HCT116 (cell line): ENCODE results near the gene PLCXD3. TPM values are rescaled to one million over a fixed set of nuclear protein-coding genes. Genes with fewer than 3 reads are reported as not detected.

Source experiments
- ATAC-seq: fragments of 200-7000 bp; cut with Tn5 transposase; 2 replicates; pipeline ENCODE4 v1.9.1; 2020; ENCODE audit warnings: mild to moderate bottlenecking, moderate library complexity
- BruUV-seq: library from RNA; stranded (reverse); fragments of 400-500 nt; replicated peaks from 2 replicates; lab custom pipeline; 2021; lab: Mats Ljungman, UMichigan
- CTCF ChIA-PET: fragments of 300-600 bp; sonication (Branson Sonifier 250); formaldehyde crosslinking; loops from one replicate; lab custom pipeline; 2021; ENCODE audit warnings: antibody characterized with exemption; lab: Charles Lee
- POLR2A ChIA-PET: fragments of 300-600, 350-600 bp; sonication (Branson Sonifier 250); formaldehyde crosslinking; loops from one replicate; lab custom pipeline; 2021; ENCODE audit warnings: antibody characterized with exemption; lab: Charles Lee
- RAD21 ChIA-PET, 2 experiments: fragments of 300-600 bp; sonication (Branson Sonifier 250); formaldehyde crosslinking; loops; one replicate each; lab custom pipeline; 2023; ENCODE audit warnings: low total read pairs in 2 of 2; ENCODE audit not compliant: uncharacterized antibody in 2 of 2, unreplicated experiment in 2 of 2, low non-redundant PET in 1 of 2; lab: Charles Lee
- DNase-seq: peaks from one replicate; pipeline ENCODE4 v3.0.0-alpha.2; 2010; ENCODE audit warnings: low read depth, low spot score
- H2AFZ ChIP-seq: fragments of 200-600 bp; shearing (Covaris generic), sonication (generic); 2 replicates; pipeline ENCODE4 v1.6.1; 2017; ENCODE audit warnings: low read depth, mixed run types, mixed read lengths, antibody characterized with exemption, low read length; ENCODE audit not compliant: poor library complexity, severe bottlenecking
- H3K27ac ChIP-seq: 2 replicates; pipeline ENCODE4 v1.5.1; 2012; ENCODE audit warnings: low read depth, low read length
- H3K27me3 ChIP-seq: fragments of 200-600 bp; sonication (generic); 2 replicates; pipeline ENCODE4 v1.6.1; 2016; ENCODE audit warnings: mixed run types, low read length, mixed read lengths; ENCODE audit not compliant: insufficient read depth
- H3K36me3 ChIP-seq, 2 experiments: fragments of 200-500 bp in 1 of 2; fragments of 200-600 bp in 1 of 2; sonication (Bioruptor generic) in 1 of 2; sonication (generic) in 1 of 2; 2 replicates each; pipeline versions ENCODE4 v1.5.1 to v1.6.1; 2014 to 2016; ENCODE audit warnings: low read length in 2 of 2, inconsistent platforms in 1 of 2, mixed read lengths in 1 of 2, mixed run types in 1 of 2; ENCODE audit not compliant: insufficient read depth in 2 of 2, control insufficient read depth in 1 of 2
- H3K4me1 ChIP-seq, 2 experiments: fragments of 200-600 bp in 1 of 2; sonication (generic) in 1 of 2; 2 replicates each; pipeline versions ENCODE4 v1.5.1 to v1.6.1; 2012 to 2017; ENCODE audit warnings: low read length in 2 of 2, inconsistent platforms in 1 of 2, mild to moderate bottlenecking in 1 of 2, mixed read lengths in 1 of 2, mixed run types in 1 of 2, moderate library complexity in 1 of 2; ENCODE audit not compliant: insufficient read depth in 2 of 2, control insufficient read depth in 1 of 2
- H3K4me2 ChIP-seq: fragments of 200-600 bp; sonication (generic); 2 replicates; pipeline ENCODE4 v1.6.1; 2017; ENCODE audit warnings: mixed run types, low read length, mixed read lengths
- H3K4me3 ChIP-seq, 2 experiments: fragments of 200-600 bp in 1 of 2; sonication (generic) in 1 of 2; replicated peaks in 1 of 2; 2 replicates each; pipeline ENCODE4 v1.5.1; 2011 to 2016; ENCODE audit warnings: low read length in 2 of 2, control low read depth in 1 of 2, low read depth in 1 of 2, mild to moderate bottlenecking in 1 of 2, mixed read lengths in 1 of 2, mixed run types in 1 of 2
- H3K79me2 ChIP-seq: fragments of 200-600 bp; sonication (generic); 2 replicates; pipeline ENCODE4 v1.6.1; 2017; ENCODE audit warnings: mild to moderate bottlenecking, mixed run types, low read length, moderate library complexity, mixed read lengths; ENCODE audit not compliant: insufficient read depth
- H3K9ac ChIP-seq: fragments of 200-600 bp; sonication (generic); 2 replicates; pipeline ENCODE4 v1.6.1; 2016; ENCODE audit warnings: low read length, mixed read lengths
- H3K9me2 ChIP-seq: fragments of 200-600 bp; sonication (generic), shearing (Covaris generic); 2 replicates; pipeline ENCODE4 v1.6.1; 2017; ENCODE audit warnings: mixed run types, mild to moderate bottlenecking, moderate library complexity; ENCODE audit not compliant: insufficient read depth
- H3K9me3 ChIP-seq, 2 experiments: fragments of 200-500 bp in 1 of 2; fragments of 200-600 bp in 1 of 2; sonication (Bioruptor generic) in 1 of 2; sonication (generic) in 1 of 2; 2 replicates each; pipeline ENCODE4 v1.6.1; 2014 to 2017; ENCODE audit warnings: low read length in 2 of 2, mixed read lengths in 2 of 2, inconsistent platforms in 1 of 2, low read depth in 1 of 2, mild to moderate bottlenecking in 1 of 2, mixed run types in 1 of 2, moderate library complexity in 1 of 2; ENCODE audit not compliant: control insufficient read depth in 1 of 2, insufficient read depth in 1 of 2
- H4K20me1 ChIP-seq: fragments of 200-600 bp; sonication (generic), shearing (Covaris generic); 2 replicates; pipeline ENCODE4 v1.6.1; 2017; ENCODE audit warnings: mixed run types, mild to moderate bottlenecking, moderate library complexity; ENCODE audit not compliant: insufficient read depth
- CBX3 ChIP-seq: IDR thresholded peaks from 2 replicates; pipeline ENCODE4 v1.6.1; 2012; ENCODE audit warnings: low read depth
- ELF1 ChIP-seq: IDR thresholded peaks from 2 replicates; pipeline ENCODE4 v1.6.1; 2012; ENCODE audit warnings: low read depth, borderline replicate concordance
- EZH2 ChIP-seq: fragments of 200-600 bp; sonication (generic); IDR thresholded peaks from 2 replicates; pipeline ENCODE4 v1.6.1; 2017; ENCODE audit warnings: antibody characterized with exemption, mixed run types
- FOSL1 ChIP-seq: IDR thresholded peaks from 2 replicates; pipeline ENCODE4 v1.6.1; 2012; ENCODE audit warnings: low read depth
- POLR2AphosphoS5 ChIP-seq: IDR thresholded peaks from 2 replicates; pipeline ENCODE4 v1.6.1; 2011; ENCODE audit warnings: mild to moderate bottlenecking, low read depth, low read length, moderate library complexity
- REST ChIP-seq: IDR thresholded peaks from 2 replicates; pipeline ENCODE4 v1.6.1; 2012; ENCODE audit warnings: low read depth
- SP1 ChIP-seq: IDR thresholded peaks from 2 replicates; pipeline ENCODE4 v1.6.1; 2012; ENCODE audit warnings: low read depth
- SRF ChIP-seq: IDR thresholded peaks from 2 replicates; pipeline ENCODE4 v1.6.1; 2012; ENCODE audit warnings: low read depth
- YY1 ChIP-seq: IDR thresholded peaks from 2 replicates; pipeline ENCODE4 v1.6.1; 2011; ENCODE audit warnings: low read length, low read depth, moderate library complexity, mild to moderate bottlenecking; ENCODE audit not compliant: insufficient replicate concordance; ENCODE audit errors: extremely low read depth
- ZNF274 ChIP-seq: fragments of 200-500 bp; sonication (Bioruptor generic); IDR thresholded peaks from 2 replicates; pipeline ENCODE4 v1.6.1; 2014; ENCODE audit warnings: mild to moderate bottlenecking, low read depth, low read length, inconsistent platforms
- intact Hi-C: fragments of 100-400 bp; cut with micrococcal nuclease; formaldehyde crosslinking; loops from 2 replicates; pipeline ENCODE4 v1.10.0; 2022
- total RNA-seq: library from RNA; stranded (reverse); gene quantifications from one replicate; pipeline ENCODE4 v1.2.1, GENCODE V29; 2021; ENCODE audit not compliant: unreplicated experiment
- TF ChIP-seq, protein P1 (sequence below), 3 experiments: fragments of 200-600 bp in 1 of 3; sonication (generic) in 1 of 3; IDR thresholded peaks in 2 of 3; conservative IDR thresholded peaks in 1 of 3; 2 replicates each; pipeline ENCODE4 v1.5.1; 2012 to 2017; ENCODE audit warnings: low read depth in 2 of 3, low read length in 2 of 3, antibody characterized with exemption in 1 of 3, borderline replicate concordance in 1 of 3, control low read depth in 1 of 3, mild to moderate bottlenecking in 1 of 3, mixed read lengths in 1 of 3, mixed run types in 1 of 3, moderate library complexity in 1 of 3; ENCODE audit not compliant: insufficient read depth in 1 of 3

The PLCXD3 gene
- total RNA-seq, 1 experiment from 2014 or later = not detected

DNA sequence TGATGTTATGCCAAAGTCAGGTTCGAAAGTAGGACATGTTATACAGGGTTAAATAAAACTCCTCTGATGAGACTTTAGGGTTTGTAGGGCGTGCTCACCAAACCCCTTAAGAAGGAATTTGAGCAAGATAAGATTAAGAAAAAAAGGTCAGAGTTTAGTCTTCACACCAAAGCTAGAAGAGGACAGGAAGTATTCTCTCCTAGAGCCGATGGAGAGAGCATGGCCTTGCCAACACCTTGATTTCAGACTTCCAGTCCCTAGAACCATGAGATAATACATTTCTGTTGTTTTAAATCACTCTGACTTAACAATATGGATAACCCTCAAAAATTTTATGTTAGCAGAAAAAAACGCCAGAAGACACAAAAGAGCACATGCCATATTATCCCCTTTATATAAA, 16.3 kb upstream of the PLCXD3 start:
- no peaks in the 10 kb centered on the region for H3K9me2 ChIP-seq
- 0 out of 2 replicates have a peak overlapping the region, but pooled peaks have one; percentile 35 for H3K4me2 ChIP-seq
- CTCF ChIA-PET = no interaction called here
- no peak overlapping the region for H3K27ac ChIP-seq
- H3K9ac ChIP-seq = no peak overlapping the region
- H3K27me3 ChIP-seq = no peaks in the 10 kb centered on the region
- no peak overlapping the region for H3K4me3 ChIP-seq
- POLR2A ChIA-PET = no interaction called here
- H4K20me1 ChIP-seq = no peaks in the 10 kb centered on the region
- H2AFZ ChIP-seq = no peak overlapping the region
- no peak for ATAC-seq
- peaks cover 0 to 12% of the 10 kb centered on the region in 2 experiments; a peak in 2 of 4 replicates for H3K4me1 ChIP-seq
- no peaks in the 10 kb centered on the region for H3K36me3 ChIP-seq
- RAD21 ChIA-PET = no interaction called here
- DNase-seq = no peak
- no TSS peak for BruUV-seq
- no peaks in the 10 kb centered on the region for H3K79me2 ChIP-seq
- intact Hi-C loops = no loop called here
- no peaks in the 10 kb centered on the region for H3K9me3 ChIP-seq
- TF ChIP-seq SRF (no peak), FOSL1 (no peak), ZNF274 (no peak), CBX3 (no peak), SP1 (no peak), ELF1 (no peak), REST (no peak), POLR2AphosphoS5 (no peak), YY1 (no peak), EZH2 (no peak)
- TF ChIP-seq, protein P1, sequence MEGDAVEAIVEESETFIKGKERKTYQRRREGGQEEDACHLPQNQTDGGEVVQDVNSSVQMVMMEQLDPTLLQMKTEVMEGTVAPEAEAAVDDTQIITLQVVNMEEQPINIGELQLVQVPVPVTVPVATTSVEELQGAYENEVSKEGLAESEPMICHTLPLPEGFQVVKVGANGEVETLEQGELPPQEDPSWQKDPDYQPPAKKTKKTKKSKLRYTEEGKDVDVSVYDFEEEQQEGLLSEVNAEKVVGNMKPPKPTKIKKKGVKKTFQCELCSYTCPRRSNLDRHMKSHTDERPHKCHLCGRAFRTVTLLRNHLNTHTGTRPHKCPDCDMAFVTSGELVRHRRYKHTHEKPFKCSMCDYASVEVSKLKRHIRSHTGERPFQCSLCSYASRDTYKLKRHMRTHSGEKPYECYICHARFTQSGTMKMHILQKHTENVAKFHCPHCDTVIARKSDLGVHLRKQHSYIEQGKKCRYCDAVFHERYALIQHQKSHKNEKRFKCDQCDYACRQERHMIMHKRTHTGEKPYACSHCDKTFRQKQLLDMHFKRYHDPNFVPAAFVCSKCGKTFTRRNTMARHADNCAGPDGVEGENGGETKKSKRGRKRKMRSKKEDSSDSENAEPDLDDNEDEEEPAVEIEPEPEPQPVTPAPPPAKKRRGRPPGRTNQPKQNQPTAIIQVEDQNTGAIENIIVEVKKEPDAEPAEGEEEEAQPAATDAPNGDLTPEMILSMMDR (IDR thresholded peaks at IDR 0.05 in 2 of 3, conservative IDR thresholded peaks at IDR 0.05 in 1 of 3; ENCODE audit: borderline replicate concordance in 1 of 3, insufficient read depth in 1 of 3, low read depth in 2 of 3, low read length in 2 of 3) = no peak
